GM12873 (cell line): ENCODE measurements around the gene ANAPC16.

Experiments used
- TF ChIP-seq, protein P1 (sequence below): IDR thresholded peaks from 2 replicates; pipeline ENCODE4 v1.5.1; 2012; ENCODE audit warnings: low read depth, mild to moderate bottlenecking, moderate library complexity, low read length, control low read depth; ENCODE audit not compliant: insufficient read depth; ENCODE audit errors: missing control alignments

The ANAPC16 gene

DNA sequence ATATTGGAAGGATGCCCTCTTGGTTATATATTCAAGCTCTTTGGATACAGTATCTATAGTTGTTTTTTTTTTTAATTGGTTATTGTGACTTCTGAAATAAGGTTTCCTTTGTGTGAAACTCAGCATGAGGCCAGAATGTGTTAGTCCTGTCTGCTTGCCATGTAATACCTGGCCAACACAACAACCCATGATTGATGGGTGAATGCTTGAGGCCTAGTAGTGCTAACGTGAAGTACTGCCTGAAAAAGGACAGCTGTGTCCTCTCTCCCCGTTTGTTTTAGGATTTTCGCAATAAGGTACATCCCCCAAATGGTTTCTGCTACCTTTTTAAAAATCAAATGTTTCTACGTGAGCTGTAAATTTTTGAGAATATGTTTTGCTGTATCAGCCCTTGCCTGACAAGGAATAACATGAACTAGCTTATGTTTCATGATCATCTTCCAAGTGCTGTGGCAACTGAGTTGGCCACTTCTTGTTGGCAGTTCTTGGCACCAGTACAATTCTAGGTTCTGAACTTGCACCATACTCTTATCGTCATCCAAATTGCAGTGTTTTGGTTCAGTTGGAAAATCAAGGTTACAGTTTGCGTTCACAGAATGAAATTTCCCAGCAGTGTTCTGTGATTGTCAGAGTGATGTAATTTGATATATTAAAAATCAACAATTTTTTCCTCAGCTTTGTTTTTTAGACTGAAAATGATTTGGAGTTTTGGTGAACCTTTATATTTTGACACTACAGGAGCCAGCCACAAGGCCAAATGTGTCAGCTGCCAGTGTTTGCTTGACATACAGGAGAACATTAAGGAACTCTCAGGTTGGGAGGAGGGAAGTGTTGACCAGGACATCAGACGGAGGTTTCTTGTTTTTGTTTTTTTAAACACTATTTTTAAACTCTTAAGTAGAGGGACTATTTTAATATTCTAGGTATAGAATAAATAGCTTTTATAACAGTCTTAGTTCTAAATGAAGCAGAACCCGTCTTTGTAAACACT, 13.7 kb downstream of the ANAPC16 start:
- TF ChIP-seq, protein P1, sequence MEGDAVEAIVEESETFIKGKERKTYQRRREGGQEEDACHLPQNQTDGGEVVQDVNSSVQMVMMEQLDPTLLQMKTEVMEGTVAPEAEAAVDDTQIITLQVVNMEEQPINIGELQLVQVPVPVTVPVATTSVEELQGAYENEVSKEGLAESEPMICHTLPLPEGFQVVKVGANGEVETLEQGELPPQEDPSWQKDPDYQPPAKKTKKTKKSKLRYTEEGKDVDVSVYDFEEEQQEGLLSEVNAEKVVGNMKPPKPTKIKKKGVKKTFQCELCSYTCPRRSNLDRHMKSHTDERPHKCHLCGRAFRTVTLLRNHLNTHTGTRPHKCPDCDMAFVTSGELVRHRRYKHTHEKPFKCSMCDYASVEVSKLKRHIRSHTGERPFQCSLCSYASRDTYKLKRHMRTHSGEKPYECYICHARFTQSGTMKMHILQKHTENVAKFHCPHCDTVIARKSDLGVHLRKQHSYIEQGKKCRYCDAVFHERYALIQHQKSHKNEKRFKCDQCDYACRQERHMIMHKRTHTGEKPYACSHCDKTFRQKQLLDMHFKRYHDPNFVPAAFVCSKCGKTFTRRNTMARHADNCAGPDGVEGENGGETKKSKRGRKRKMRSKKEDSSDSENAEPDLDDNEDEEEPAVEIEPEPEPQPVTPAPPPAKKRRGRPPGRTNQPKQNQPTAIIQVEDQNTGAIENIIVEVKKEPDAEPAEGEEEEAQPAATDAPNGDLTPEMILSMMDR, result no peak

DNA sequence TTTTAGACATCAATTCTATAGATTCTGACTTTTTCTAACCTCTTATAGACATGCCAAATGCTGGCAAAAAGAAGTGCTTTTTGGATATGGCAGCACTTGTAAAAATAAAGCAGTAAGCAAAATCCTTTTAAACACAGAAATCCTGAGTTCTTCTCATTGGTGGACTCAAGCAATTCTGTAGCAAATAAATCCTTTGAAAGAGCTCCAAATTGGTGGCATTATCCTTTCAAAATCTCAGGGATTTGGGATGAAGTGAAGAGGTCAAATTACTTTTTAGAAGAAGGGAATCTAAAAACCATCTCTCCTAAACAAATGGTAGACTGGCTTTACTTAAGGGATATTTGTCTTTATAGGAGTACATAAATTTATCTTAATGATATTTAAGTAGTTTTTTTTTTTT, 17.8 kb downstream of the ANAPC16 start:
- TF ChIP-seq, protein P1, result no peak

DNA sequence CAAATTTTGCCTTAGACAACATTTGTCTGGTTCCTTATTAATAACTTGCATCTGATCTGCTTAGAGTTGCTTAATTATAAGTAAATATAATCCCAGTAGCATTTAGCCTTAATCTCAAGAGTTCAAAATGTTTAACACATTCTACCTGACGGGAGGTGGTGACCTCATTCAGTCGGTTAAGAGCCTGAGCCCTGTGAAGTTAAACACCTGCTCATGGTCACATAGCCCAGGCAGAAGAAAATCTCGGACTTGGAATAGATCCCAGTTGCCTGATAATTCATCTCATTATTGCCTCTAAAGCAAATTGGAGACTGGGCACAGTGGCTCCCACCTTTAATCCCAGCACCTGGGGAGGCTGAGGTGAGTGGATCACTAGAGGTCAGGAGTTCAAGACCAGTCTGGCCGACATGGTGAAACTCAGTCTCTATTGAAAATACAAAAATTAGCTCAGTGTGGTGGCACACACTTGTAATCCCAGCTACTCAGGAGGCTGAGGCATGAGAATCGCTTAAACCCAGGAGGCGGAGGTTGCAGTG, 18.8 kb downstream of the ANAPC16 start:
- TF ChIP-seq, protein P1, result no peak

DNA sequence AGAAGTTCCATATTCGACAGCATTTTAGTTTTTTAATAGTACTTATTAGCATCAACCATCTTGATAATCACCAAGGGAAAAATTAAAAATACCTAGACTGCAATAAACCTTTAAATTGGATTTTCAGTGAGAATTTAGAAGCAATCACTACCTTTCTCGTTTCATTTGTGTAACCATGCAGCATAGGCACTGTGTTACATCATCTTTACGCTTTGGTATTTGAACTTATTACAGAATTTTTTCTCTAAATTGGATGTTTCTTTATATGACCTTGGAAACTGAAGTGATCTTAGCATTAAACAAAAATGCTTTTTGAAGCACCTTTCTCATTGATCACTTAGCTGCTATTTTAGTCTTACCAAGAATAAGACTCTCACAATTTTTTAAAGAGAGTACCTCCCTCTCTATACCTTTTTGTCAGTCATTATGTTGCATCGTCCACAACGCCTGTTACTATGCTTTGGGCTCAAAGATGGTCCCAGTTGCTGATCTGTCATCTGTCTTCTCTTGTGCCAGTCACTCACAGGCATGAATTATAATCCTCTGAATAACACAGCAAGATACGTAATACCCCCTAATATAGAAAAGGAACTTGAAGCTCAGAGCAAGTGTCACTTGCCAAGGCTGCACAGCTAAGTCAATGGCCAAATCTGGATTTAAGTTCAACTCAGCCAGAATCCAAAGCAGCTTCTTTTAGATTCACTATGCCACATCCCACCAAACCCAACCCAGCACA, 19.9 kb downstream of the ANAPC16 start:
- TF ChIP-seq, protein P1, result no peak

DNA sequence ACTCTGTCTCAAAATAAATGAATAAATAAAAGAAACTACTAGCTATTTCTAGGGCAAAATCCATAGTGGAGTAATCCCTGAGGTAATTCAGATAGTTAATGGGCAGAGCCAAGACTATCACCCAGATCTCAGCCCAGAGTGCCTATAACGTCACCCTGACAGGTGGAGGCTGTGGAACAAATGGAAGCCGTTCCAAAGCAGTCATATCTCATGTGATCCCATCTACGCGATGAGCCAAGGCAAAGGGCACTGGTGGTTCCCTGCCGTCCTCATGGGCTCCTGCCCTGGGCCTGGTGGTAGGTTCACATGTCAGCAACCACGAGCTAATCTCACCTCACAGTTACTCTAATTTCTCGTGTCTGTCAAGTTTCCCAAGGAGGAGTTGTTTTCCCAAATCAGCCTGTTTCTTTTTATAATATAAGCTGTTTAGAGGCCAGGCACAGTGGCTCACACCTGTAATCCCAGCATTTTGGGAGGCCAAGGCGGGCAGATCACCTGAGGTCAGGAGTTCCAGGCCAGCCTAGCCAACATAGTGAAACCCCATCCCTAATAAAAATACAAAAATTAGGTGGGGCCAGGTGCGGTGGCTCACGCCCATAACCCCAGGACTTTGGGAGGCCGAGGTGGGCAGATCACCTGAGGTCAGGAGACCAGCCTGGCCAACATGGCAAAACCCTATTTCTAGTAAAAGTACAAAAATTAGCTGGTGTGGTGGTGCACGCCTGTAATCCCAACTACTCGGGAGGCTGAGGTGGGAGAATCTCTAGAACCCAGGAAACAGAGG, 22.8 kb downstream of the ANAPC16 start:
- TF ChIP-seq, protein P1, result no peak

DNA sequence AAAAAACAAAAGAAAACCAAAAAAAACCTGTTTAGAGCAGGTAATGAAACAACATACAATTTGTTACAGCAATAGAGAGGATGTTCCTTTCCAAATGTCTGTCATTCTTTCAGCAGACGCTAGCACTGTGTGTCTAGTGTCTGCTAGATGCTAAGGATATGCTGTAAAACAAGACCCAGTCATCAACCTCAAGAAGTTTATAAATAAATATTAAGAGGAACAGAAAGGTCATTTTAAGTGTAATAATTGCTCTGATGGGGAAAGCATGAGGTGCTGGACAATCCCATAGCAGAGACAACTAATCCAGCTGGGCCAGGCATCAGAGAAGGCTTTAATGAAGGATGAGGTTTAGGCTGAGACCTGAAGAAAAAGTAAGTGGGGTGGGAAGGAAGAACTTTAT, 23.6 kb downstream of the ANAPC16 start:
- TF ChIP-seq, protein P1, result no peak
